ENCODE measurements around the gene RCAN1.
"Not testable (repeated sequence)": the region's sequence is repeated elsewhere in the genome, so short reads cannot be mapped to it uniquely, and the experiment has no call there.

Gene RCAN1

GRCh38 chr21:34621434-34622350 lies 6.8 kb upstream of the RCAN1 start:
- DNase-seq, result no peak

- DNase-seq, result no peak
These were observed 5.1 kb upstream of the RCAN1 start for GRCh38 chr21:34619841-34620665.

GRCh38 chr21:34618941-34619340 lies 4.0 kb upstream of the RCAN1 start:
- DNase-seq, result peak; percentile 36 to 51

GRCh38 chr21:34617753-34618339 lies 2.9 kb upstream of the RCAN1 start:
- peak; percentile 10 to 16 for DNase-seq

GRCh38 chr21:34615487-34615814 lies 538 bp upstream of the RCAN1 start:
- DNase-seq, result no peak

- no peak for DNase-seq
These were observed 960 bp downstream of the RCAN1 start for GRCh38 chr21:34613679-34614627.

- no peak for DNase-seq
These were observed 2.4 kb downstream of the RCAN1 start for GRCh38 chr21:34612557-34612956.

- no peak for DNase-seq
These were observed 2.9 kb downstream of the RCAN1 start for GRCh38 chr21:34612056-34612455.

- no peak for DNase-seq
These were observed 3.4 kb downstream of the RCAN1 start for GRCh38 chr21:34611528-34611927.

- DNase-seq, result no peak
These were observed 4.9 kb downstream of the RCAN1 start for GRCh38 chr21:34609933-34610549.

GRCh38 chr21:34609244-34609932 lies 5.5 kb downstream of the RCAN1 start:
- no peak for DNase-seq

GRCh38 chr21:34607376-34607775 lies 7.5 kb downstream of the RCAN1 start:
- DNase-seq, result not testable (repeated sequence)

GRCh38 chr21:34606621-34607020 lies 8.3 kb downstream of the RCAN1 start:
- DNase-seq, result no peak

- no peak for DNase-seq
These were observed 8.9 kb downstream of the RCAN1 start for GRCh38 chr21:34606051-34606450.

- DNase-seq, result not testable (repeated sequence)
These were observed 10.0 kb downstream of the RCAN1 start for GRCh38 chr21:34604956-34605355.

- DNase-seq, result no peak
These were observed 10.4 kb downstream of the RCAN1 start for GRCh38 chr21:34604556-34604955.

GRCh38 chr21:34603710-34604057 lies 11.2 kb downstream of the RCAN1 start:
- DNase-seq, result no peak

GRCh38 chr21:34603002-34603709 lies 11.8 kb downstream of the RCAN1 start:
- DNase-seq, result peak; percentile 58 to 74

GRCh38 chr21:34602061-34602460 lies 12.9 kb downstream of the RCAN1 start:
- no peak for DNase-seq

- DNase-seq, result no peak
These were observed 15.3 kb downstream of the RCAN1 start for GRCh38 chr21:34599534-34600101.

Data from inflammatory macrophage (primary cell).